ENCODE results near the gene SIRPB2. TPM values are rescaled to one million over a fixed set of nuclear protein-coding genes. Genes with fewer than 3 reads are reported as not detected.

SIRPB2 gene
- total RNA-seq, 1 donor, result not detected

GRCh38 chr20:1491860-1492642 lies 831 bp upstream of the SIRPB2 start:
- H3K4me3 ChIP-seq (ENCODE audit: low read depth, low read length), result no peak overlapping the region
- DNase-seq (ENCODE audit: low read depth), result no peak
- no peak for TF ChIP-seq CTCF (IDR thresholded peaks at IDR 0.05; ENCODE audit: insufficient read depth, low read depth, low read length)

GRCh38 chr20:1490643-1491195 lies 501 bp downstream of the SIRPB2 start:
- no peak for TF ChIP-seq CTCF (IDR thresholded peaks at IDR 0.05; ENCODE audit: insufficient read depth, low read depth, low read length)
- H3K4me3 ChIP-seq (ENCODE audit: low read depth, low read length), result no peak overlapping the region
- no peak for DNase-seq (ENCODE audit: low read depth)

GRCh38 chr20:1489764-1490436 lies 1.3 kb downstream of the SIRPB2 start:
- no peak for TF ChIP-seq CTCF (IDR thresholded peaks at IDR 0.05; ENCODE audit: insufficient read depth, low read depth, low read length)
- DNase-seq (ENCODE audit: low read depth), result no peak
- H3K4me3 ChIP-seq (ENCODE audit: low read depth, low read length), result no peak overlapping the region

- H3K4me3 ChIP-seq (ENCODE audit: low read depth, low read length), result no peak overlapping the region
- no peak for TF ChIP-seq CTCF (IDR thresholded peaks at IDR 0.05; ENCODE audit: insufficient read depth, low read depth, low read length)
- DNase-seq (ENCODE audit: low read depth), result no peak
Measured at GRCh38 chr20:1489325-1489724, 1.9 kb downstream of the SIRPB2 start.

- no peak overlapping the region for H3K4me3 ChIP-seq (ENCODE audit: low read depth, low read length)
- DNase-seq (ENCODE audit: low read depth), result no peak
- no peak for TF ChIP-seq CTCF (IDR thresholded peaks at IDR 0.05; ENCODE audit: insufficient read depth, low read depth, low read length)
Measured at GRCh38 chr20:1486566-1486965, 4.7 kb downstream of the SIRPB2 start.

- no peak for DNase-seq (ENCODE audit: low read depth)
- no peak overlapping the region for H3K4me3 ChIP-seq (ENCODE audit: low read depth, low read length)
- TF ChIP-seq CTCF (IDR thresholded peaks at IDR 0.05; ENCODE audit: insufficient read depth, low read depth, low read length), result no peak
Measured at GRCh38 chr20:1484438-1485116, 6.6 kb downstream of the SIRPB2 start.

Measured in fibroblast of villous mesenchyme (primary cell).